ENCODE measurements around the gene ISLR. TPM values are rescaled to one million over a fixed set of nuclear protein-coding genes. Genes with fewer than 3 reads are reported as not detected.
A peak's percentile ranks its signal among the peaks of the same experiment; 100 is the strongest.

Gene ISLR
- total and polyA plus RNA-seq, 2 of the 8 experiments (the other 6 are each of a cell fraction or from before 2014, with no cell fraction given): 0.29 to 0.35 TPM

DNA sequence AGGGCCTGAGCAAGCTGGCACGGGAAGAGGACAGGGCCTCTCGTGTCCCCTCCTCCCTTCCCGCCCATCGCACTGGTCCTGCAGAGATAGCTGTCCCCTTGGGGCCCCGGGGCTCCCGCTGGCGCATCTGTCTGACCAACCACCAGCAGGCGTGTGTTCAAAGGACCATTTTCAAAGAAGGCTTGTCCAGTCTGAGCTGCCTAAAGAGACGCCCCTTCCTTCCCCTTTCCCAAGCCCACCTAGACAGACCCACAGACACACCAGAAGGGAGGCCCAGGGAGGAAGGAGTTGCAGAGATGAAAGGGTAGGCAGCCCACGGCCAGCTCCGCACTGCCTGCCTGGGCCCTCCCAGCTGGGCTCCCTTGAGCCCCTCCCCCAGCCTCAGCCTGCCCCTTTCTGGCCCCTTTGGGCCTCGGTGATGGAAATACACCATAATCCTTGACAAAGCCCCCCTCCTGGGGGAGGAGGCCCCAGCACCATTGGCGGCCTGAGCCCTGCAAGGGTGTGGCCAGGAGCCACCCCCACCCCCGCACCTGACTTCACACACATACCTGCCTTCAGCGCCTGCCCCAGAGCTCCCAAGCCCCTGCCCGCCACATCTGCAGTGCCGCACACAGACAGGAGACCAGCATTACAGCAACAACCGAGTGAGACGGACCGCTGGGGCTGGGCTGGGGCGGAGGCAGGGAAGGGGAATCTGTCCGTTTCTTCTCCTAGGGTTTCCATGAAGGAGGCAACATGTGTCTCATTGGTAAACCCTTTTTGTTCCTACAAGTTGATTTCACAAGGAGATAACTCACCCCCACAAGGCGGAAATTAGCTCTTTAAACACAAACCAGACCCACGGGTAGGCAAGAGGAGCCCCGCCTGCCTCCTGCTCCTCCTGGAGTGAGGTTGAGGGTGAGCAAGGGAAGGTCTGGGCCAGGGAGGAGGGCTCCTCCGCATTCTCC lies 29.2 kb downstream of the ISLR start, which contains the start of gene STRA6 (continued):
- TF ChIP-seq TBP (IDR thresholded peaks at IDR 0.05; ENCODE audit: low read depth, low read length) (peak; percentile 73; the same call in 1 of the 2 replicates), ASH2L (IDR thresholded peaks at IDR 0.05; ENCODE audit: low read length) (peak; percentile 78), USF2 (IDR thresholded peaks at IDR 0.05; ENCODE audit: low read length) (no peak), SIRT6 (IDR thresholded peaks at IDR 0.05; ENCODE audit: low read length) (no peak), EGR1 (IDR thresholded peaks at IDR 0.05; ENCODE audit: borderline replicate concordance, low read depth, low read length) (peak; percentile 95), POU5F1 (IDR thresholded peaks at IDR 0.05; ENCODE audit: low read depth, low read length) (no peak), CHD1 (IDR thresholded peaks at IDR 0.05; ENCODE audit: low read depth, low read length) (no peak), SP4 (IDR thresholded peaks at IDR 0.05; ENCODE audit: low read length) (0 out of 2 replicates have a peak, but pooled peaks have one; percentile 83), SAP30 (IDR thresholded peaks at IDR 0.05; ENCODE audit: insufficient read depth, insufficient replicate concordance, low read length) (no peak), CTBP2 (IDR thresholded peaks at IDR 0.05; ENCODE audit: borderline replicate concordance, insufficient read depth, insufficient read length, low read length) (peak; percentile 94), RFX5 (IDR thresholded peaks at IDR 0.05; ENCODE audit: borderline replicate concordance, low read depth, low read length) (no peak), SIN3A (conservative IDR thresholded peaks at IDR 0.05 in 1 of 2, IDR thresholded peaks at IDR 0.05 in 1 of 2; ENCODE audit: low read depth in 1 of 2, low read length in 2 of 2) (peak; percentile 32 to 91; a peak in 2 of 4 replicates), SIX5 (IDR thresholded peaks at IDR 0.05; ENCODE audit: low read depth, low read length) (no peak), ZNF274 (IDR thresholded peaks at IDR 0.05; ENCODE audit: borderline replicate concordance, extremely low read depth, low read length) (no peak), GTF2F1 (IDR thresholded peaks at IDR 0.05; ENCODE audit: borderline replicate concordance, low read depth, low read length) (no peak), CTCF (IDR thresholded peaks at IDR 0.05; ENCODE audit: control extremely low read depth in 1 of 3, insufficient read depth in 1 of 3, low read depth in 1 of 3, low read length in 3 of 3) (peak; percentile 56 to 68 (median 60)), HDAC2 (IDR thresholded peaks at IDR 0.05; ENCODE audit: borderline replicate concordance in 1 of 2, low read depth in 2 of 2, low read length in 2 of 2) (peak in 1 of 2 experiments; percentile 52; a peak in 1 of 4 replicates)
- TF ChIP-seq, protein P1, sequence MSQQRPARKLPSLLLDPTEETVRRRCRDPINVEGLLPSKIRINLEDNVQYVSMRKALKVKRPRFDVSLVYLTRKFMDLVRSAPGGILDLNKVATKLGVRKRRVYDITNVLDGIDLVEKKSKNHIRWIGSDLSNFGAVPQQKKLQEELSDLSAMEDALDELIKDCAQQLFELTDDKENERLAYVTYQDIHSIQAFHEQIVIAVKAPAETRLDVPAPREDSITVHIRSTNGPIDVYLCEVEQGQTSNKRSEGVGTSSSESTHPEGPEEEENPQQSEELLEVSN (IDR thresholded peaks at IDR 0.05): peak; percentile 50

All from H1 (cell line).